Progenitor cell of endocrine pancreas (in vitro differentiated cells): ENCODE measurements around the gene ZNRF3. TPM values are rescaled to one million over a fixed set of nuclear protein-coding genes. Genes with fewer than 3 reads are reported as not detected.

ENCODE experiments used
- DNase-seq: peaks from one replicate; pipeline ENCODE4 v3.0.0; 2021; ENCODE audit warnings: low spot score; ENCODE audit not compliant: unreplicated experiment
- H3K27ac Mint-ChIP-seq: 2 replicates; pipeline ENCODE4 v1.8.0; 2021; ENCODE audit warnings: mild to moderate bottlenecking, moderate library complexity, mixed read lengths
- H3K27me3 Mint-ChIP-seq: 2 replicates; pipeline ENCODE4 v1.8.0; 2021; ENCODE audit warnings: mixed read lengths
- H3K36me3 Mint-ChIP-seq: 2 replicates; pipeline ENCODE4 v1.8.0; 2022; ENCODE audit warnings: mixed read lengths; ENCODE audit not compliant: insufficient read depth
- H3K4me1 Mint-ChIP-seq: 2 replicates; pipeline ENCODE4 v1.8.0; 2021; ENCODE audit warnings: low read depth, mixed read lengths
- H3K4me3 Mint-ChIP-seq: 2 replicates; pipeline ENCODE4 v1.8.0; 2021; ENCODE audit warnings: low read depth, mild to moderate bottlenecking, moderate library complexity, mixed read lengths
- H3K9me3 Mint-ChIP-seq: 2 replicates; pipeline ENCODE4 v1.8.0; 2021; ENCODE audit warnings: low read depth, mixed read lengths
- CTCF ChIP-seq: fragments of 200-600 bp; sonication (generic); IDR thresholded peaks from one replicate; pipeline ENCODE4 v1.5.0; 2021; ENCODE audit warnings: antibody characterized with exemption, mild to moderate bottlenecking; ENCODE audit not compliant: unreplicated experiment
- total RNA-seq: library from RNA; stranded (reverse); gene quantifications from 2 replicates; pipeline ENCODE4 v1.2.1, GENCODE V29; 2021

ZNRF3 gene
- total RNA-seq, 1 donor from 2014 or later, result 7.5 TPM

- peaks cover 4% of the 10 kb centered on the region for H3K4me1 Mint-ChIP-seq
- peak; percentile 96 for TF ChIP-seq CTCF
- peak; percentile 33 for DNase-seq
- peaks cover 4% of the 10 kb centered on the region for H3K36me3 Mint-ChIP-seq
- no peaks in the 10 kb centered on the region for H3K9me3 Mint-ChIP-seq
- H3K27me3 Mint-ChIP-seq, result no peaks in the 10 kb centered on the region
- no peak overlapping the region for H3K4me3 Mint-ChIP-seq
- no peak overlapping the region for H3K27ac Mint-ChIP-seq
Measured at GRCh38 chr22:29040385-29041275, 157.3 kb downstream of the ZNRF3 start.

- no peaks in the 10 kb centered on the region for H3K9me3 Mint-ChIP-seq
- peaks cover 4% of the 10 kb centered on the region for H3K4me1 Mint-ChIP-seq
- no peaks in the 10 kb centered on the region for H3K27me3 Mint-ChIP-seq
- no peak overlapping the region for H3K27ac Mint-ChIP-seq
- TF ChIP-seq CTCF, result no peak
- no peak for DNase-seq
- H3K4me3 Mint-ChIP-seq, result no peak overlapping the region
- H3K36me3 Mint-ChIP-seq, result peaks cover 7% of the 10 kb centered on the region
Measured at GRCh38 chr22:29041408-29041807, 158.0 kb downstream of the ZNRF3 start.

- H3K4me3 Mint-ChIP-seq, result no peak overlapping the region
- no peak overlapping the region for H3K27ac Mint-ChIP-seq
- no peak for DNase-seq
- H3K36me3 Mint-ChIP-seq, result peaks cover 8% of the 10 kb centered on the region
- H3K27me3 Mint-ChIP-seq, result no peaks in the 10 kb centered on the region
- TF ChIP-seq CTCF, result no peak
- no peaks in the 10 kb centered on the region for H3K4me1 Mint-ChIP-seq
- H3K9me3 Mint-ChIP-seq, result no peaks in the 10 kb centered on the region
Measured at GRCh38 chr22:29043906-29044575, 160.7 kb downstream of the ZNRF3 start.

- H3K4me1 Mint-ChIP-seq, result no peaks in the 10 kb centered on the region
- no peak overlapping the region for H3K27ac Mint-ChIP-seq
- H3K27me3 Mint-ChIP-seq, result no peaks in the 10 kb centered on the region
- peaks cover 10% of the 10 kb centered on the region for H3K36me3 Mint-ChIP-seq
- no peak for DNase-seq
- TF ChIP-seq CTCF, result no peak
- no peak overlapping the region for H3K4me3 Mint-ChIP-seq
- H3K9me3 Mint-ChIP-seq, result no peaks in the 10 kb centered on the region
Measured at GRCh38 chr22:29044657-29045176, 161.3 kb downstream of the ZNRF3 start.

GRCh38 chr22:29048822-29049654 is 165.7 kb downstream of the ZNRF3 start:
- Mint-ChIP-seq H3K27me3 (peaks cover 3% of the 10 kb centered on the region), H3K9me3 (no peaks in the 10 kb centered on the region), H3K4me3 (no peak overlapping the region), H3K27ac (no peak overlapping the region), H3K36me3 (peaks cover 7% of the 10 kb centered on the region), H3K4me1 (no peaks in the 10 kb centered on the region)
- no peak for DNase-seq
- no peak for TF ChIP-seq CTCF
